Measurements from ENCODE around the gene GLMP. TPM values are rescaled to one million over a fixed set of nuclear protein-coding genes. Genes with fewer than 3 reads are reported as not detected.

The GLMP gene
- total RNA-seq, 1 donor from 2014 or later, result 97.2 TPM

DNA sequence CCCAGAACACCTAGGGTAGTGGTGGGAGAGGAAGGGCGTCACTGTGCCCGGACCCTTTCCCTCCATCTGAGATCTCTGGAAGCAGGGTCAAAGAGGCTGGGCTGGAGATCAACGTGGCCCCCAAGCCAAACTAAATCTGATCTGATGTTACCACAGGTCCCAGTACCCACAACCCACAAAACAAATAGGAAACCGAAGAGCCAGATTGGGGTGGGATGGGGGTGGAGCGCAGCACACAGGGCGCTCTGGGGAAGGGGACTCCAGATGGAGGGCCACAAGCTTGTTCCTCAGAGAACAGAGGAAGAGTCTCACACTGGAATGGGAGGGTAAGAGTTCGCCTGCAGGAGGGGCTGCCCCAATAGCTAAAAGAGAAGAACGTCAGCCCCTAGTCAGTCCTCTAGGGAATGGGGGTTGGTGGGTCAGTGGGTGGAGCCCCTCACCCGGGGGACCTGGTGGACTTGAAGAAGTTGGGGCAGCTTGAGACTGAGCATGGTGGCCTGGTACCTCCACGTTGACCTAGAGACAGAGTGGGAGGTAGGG, 49.2 kb downstream of the GLMP start:
- Mint-ChIP-seq H3K9me3 (ENCODE audit: unreplicated experiment) (no peaks in the 10 kb centered on the region), H3K27ac (ENCODE audit: unreplicated experiment) (peak overlapping the region; percentile 42), H3K4me1 (ENCODE audit: unreplicated experiment) (peaks cover 23% of the 10 kb centered on the region), H3K27me3 (ENCODE audit: unreplicated experiment) (peaks cover 7% of the 10 kb centered on the region), H3K36me3 (ENCODE audit: low read depth, unreplicated experiment) (peaks cover 9% of the 10 kb centered on the region), H3K4me3 (ENCODE audit: unreplicated experiment) (no peak overlapping the region)
- no peak for DNase-seq (ENCODE audit: low spot score)
- TF ChIP-seq, protein P1, sequence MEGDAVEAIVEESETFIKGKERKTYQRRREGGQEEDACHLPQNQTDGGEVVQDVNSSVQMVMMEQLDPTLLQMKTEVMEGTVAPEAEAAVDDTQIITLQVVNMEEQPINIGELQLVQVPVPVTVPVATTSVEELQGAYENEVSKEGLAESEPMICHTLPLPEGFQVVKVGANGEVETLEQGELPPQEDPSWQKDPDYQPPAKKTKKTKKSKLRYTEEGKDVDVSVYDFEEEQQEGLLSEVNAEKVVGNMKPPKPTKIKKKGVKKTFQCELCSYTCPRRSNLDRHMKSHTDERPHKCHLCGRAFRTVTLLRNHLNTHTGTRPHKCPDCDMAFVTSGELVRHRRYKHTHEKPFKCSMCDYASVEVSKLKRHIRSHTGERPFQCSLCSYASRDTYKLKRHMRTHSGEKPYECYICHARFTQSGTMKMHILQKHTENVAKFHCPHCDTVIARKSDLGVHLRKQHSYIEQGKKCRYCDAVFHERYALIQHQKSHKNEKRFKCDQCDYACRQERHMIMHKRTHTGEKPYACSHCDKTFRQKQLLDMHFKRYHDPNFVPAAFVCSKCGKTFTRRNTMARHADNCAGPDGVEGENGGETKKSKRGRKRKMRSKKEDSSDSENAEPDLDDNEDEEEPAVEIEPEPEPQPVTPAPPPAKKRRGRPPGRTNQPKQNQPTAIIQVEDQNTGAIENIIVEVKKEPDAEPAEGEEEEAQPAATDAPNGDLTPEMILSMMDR (IDR thresholded peaks at IDR 0.05; ENCODE audit: unreplicated experiment), result no peak

DNA sequence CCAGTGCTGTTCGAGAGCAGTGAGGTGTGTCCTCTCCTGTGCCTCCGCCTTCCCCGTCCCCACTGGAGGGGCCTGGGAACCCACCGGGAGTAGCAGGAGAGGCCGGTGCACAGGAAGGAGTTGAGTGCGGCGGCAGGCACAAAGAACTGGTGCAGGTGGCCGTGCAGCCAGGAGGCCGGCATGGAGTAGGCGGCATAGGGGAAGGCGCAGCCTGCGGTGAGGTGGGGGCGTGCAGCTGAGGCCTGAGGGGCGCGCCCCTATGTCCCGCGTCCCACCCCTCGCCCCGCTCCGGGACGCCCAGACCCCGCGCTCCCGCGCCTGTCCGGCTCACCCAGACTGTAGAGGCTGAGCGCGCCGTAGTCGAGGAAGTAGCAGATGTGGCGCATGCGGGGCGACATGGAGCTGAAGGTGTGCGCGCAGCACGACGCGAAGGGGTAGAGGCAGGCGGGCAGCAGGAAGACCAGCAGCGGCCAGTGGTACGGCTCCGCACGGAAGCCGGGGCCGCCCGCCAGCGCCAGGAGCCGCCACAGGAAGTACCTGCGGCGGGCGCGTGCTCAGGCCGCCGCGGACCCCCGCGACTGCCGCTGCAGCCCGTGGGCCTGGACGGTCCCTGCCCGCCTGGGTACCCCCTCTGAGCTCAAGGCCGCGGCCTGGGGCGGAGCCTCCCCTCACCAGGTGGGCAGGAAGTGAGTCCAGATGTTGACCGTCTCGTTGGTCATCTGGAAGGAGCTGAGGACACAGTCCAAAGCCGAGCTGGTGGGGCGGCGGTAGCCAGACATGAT, 49.8 kb downstream of the GLMP start:
- peaks cover 7% of the 10 kb centered on the region for H3K27me3 Mint-ChIP-seq (ENCODE audit: unreplicated experiment)
- H3K27ac Mint-ChIP-seq (ENCODE audit: unreplicated experiment), result peak overlapping the region; percentile 42
- peaks cover 17% of the 10 kb centered on the region for H3K4me1 Mint-ChIP-seq (ENCODE audit: unreplicated experiment)
- TF ChIP-seq, protein P1 (IDR thresholded peaks at IDR 0.05; ENCODE audit: unreplicated experiment), result no peak
- peaks cover 7% of the 10 kb centered on the region for H3K36me3 Mint-ChIP-seq (ENCODE audit: low read depth, unreplicated experiment)
- H3K9me3 Mint-ChIP-seq (ENCODE audit: unreplicated experiment), result no peaks in the 10 kb centered on the region
- H3K4me3 Mint-ChIP-seq (ENCODE audit: unreplicated experiment), result no peak overlapping the region
- peak; percentile 46 for DNase-seq (ENCODE audit: low spot score)

DNA sequence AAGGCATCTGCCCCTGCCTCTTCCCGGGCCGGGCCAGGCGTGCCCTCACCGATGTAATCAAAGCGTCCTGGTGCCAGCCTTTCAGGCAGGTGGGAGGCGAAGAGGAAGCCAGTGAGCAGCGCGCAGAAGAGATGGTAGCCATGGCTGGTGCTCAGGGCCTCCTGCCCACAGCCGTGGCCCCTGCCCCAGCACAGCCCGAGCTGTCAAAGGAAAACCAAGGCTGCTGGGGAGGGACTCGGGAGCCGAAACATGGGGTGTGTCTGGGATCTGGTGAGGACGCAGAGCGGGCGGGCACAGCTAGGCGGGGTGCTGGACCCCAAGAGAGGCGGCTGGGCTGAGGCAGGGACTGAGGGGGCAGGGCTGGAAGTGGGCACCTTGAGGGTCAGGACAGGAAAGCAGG, 50.8 kb downstream of the GLMP start:
- H3K36me3 Mint-ChIP-seq (ENCODE audit: low read depth, unreplicated experiment), result peaks cover 7% of the 10 kb centered on the region
- TF ChIP-seq, protein P1 (IDR thresholded peaks at IDR 0.05; ENCODE audit: unreplicated experiment), result no peak
- H3K27me3 Mint-ChIP-seq (ENCODE audit: unreplicated experiment), result peaks cover 11% of the 10 kb centered on the region
- no peak overlapping the region for H3K4me3 Mint-ChIP-seq (ENCODE audit: unreplicated experiment)
- peaks cover 13% of the 10 kb centered on the region for H3K4me1 Mint-ChIP-seq (ENCODE audit: unreplicated experiment)
- no peak overlapping the region for H3K27ac Mint-ChIP-seq (ENCODE audit: unreplicated experiment)
- DNase-seq (ENCODE audit: low spot score), result no peak
- no peaks in the 10 kb centered on the region for H3K9me3 Mint-ChIP-seq (ENCODE audit: unreplicated experiment)

DNA sequence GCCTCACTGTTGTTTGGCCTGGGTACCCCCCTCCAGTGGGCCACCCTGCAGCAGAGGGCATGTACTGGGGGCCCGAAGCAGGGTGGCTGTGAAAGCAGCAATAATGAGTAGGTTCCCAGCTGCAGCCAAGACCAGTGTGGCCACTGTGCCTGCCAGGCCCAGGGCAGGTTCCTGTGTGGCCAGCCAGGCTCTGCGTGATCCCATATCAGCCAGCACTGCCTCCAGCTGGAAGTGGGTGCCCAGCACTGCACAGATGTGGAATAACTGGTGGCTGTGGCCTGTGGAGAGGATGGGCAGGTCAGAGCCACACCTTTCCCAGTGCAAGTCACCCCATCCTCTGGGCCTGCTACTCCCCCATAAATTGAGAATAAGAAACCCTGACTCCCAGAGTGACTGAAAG, 51.4 kb downstream of the GLMP start:
- TF ChIP-seq, protein P1 (IDR thresholded peaks at IDR 0.05; ENCODE audit: unreplicated experiment), result no peak
- Mint-ChIP-seq H3K36me3 (ENCODE audit: low read depth, unreplicated experiment) (peaks cover 8% of the 10 kb centered on the region), H3K4me3 (ENCODE audit: unreplicated experiment) (no peak overlapping the region), H3K9me3 (ENCODE audit: unreplicated experiment) (no peaks in the 10 kb centered on the region), H3K27me3 (ENCODE audit: unreplicated experiment) (peaks cover 10% of the 10 kb centered on the region), H3K27ac (ENCODE audit: unreplicated experiment) (peak overlapping the region; percentile 42), H3K4me1 (ENCODE audit: unreplicated experiment) (peaks cover 7% of the 10 kb centered on the region)
- no peak for DNase-seq (ENCODE audit: low spot score)

DNA sequence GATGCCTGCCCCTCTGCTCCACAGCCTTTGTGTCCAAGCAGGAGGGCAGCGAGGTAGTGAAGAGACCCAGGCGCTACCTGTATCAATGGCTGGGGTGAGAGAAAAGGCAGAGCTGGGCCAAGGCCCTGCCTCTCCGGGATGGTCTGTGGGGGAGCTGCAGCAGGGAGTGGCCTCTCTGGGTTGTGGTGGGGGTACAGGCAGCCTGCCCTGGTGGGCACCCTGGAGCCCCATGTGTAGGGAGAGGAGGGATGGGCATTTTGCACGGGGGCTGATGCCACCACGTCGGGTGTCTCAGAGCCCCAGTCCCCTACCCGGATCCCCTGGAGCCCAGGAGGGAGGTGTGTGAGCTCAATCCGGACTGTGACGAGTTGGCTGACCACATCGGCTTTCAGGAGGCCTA, 52.7 kb downstream of the GLMP start:
- H3K9me3 Mint-ChIP-seq (ENCODE audit: unreplicated experiment), result no peaks in the 10 kb centered on the region

More for the DNA sequence above, 52.7 kb downstream of the GLMP start:
- Mint-ChIP-seq H3K4me3 (ENCODE audit: unreplicated experiment) (no peak overlapping the region), H3K27me3 (ENCODE audit: unreplicated experiment) (peaks cover 10% of the 10 kb centered on the region), H3K27ac (ENCODE audit: unreplicated experiment) (no peak overlapping the region), H3K36me3 (ENCODE audit: low read depth, unreplicated experiment) (peaks cover 9% of the 10 kb centered on the region), H3K4me1 (ENCODE audit: unreplicated experiment) (peaks cover 7% of the 10 kb centered on the region)
- DNase-seq (ENCODE audit: low spot score), result no peak
- TF ChIP-seq, protein P1 (IDR thresholded peaks at IDR 0.05; ENCODE audit: unreplicated experiment), result no peak

All from endothelial cell (in vitro differentiated cells).